ENCODE results near the gene RELL2.

RELL2 gene

GRCh38 chr5:141618804-141619554 is 17.8 kb upstream of the RELL2 start, which contains the start of gene DIAPH1:
Gene DIAPH1, minus strand, starts transcription at chr5:141619000. Its CDS starts 86 bp downstream, at chr5:141618914.
- DNase-seq (ENCODE audit: low read depth, low spot score), result peak; percentile 99

- no peak for DNase-seq (ENCODE audit: low read depth, low spot score)
Observed at GRCh38 chr5:141623186-141623585, 13.6 kb upstream of the RELL2 start.

- no peak for DNase-seq (ENCODE audit: low read depth, low spot score)
Observed at GRCh38 chr5:141623611-141624010, 13.2 kb upstream of the RELL2 start.

GRCh38 chr5:141628175-141628788 is 8.5 kb upstream of the RELL2 start:
- DNase-seq (ENCODE audit: low read depth, low spot score), result no peak

- no peak for DNase-seq (ENCODE audit: low read depth, low spot score)
Observed at GRCh38 chr5:141630570-141631140, 6.1 kb upstream of the RELL2 start.

GRCh38 chr5:141632650-141633049 is 4.1 kb upstream of the RELL2 start:
- DNase-seq (ENCODE audit: low read depth, low spot score), result no peak

- no peak for DNase-seq (ENCODE audit: low read depth, low spot score)
Observed at GRCh38 chr5:141633871-141634561, 2.8 kb upstream of the RELL2 start.

GRCh38 chr5:141634720-141635119 is 2.1 kb upstream of the RELL2 start:
- DNase-seq (ENCODE audit: low read depth, low spot score), result no peak

- DNase-seq (ENCODE audit: low read depth, low spot score), result no peak
Observed at GRCh38 chr5:141635646-141636045, 1.2 kb upstream of the RELL2 start.

- no peak for DNase-seq (ENCODE audit: low read depth, low spot score)
Observed at GRCh38 chr5:141636106-141636412, 738 bp upstream of the RELL2 start.

- no peak for DNase-seq (ENCODE audit: low read depth, low spot score)
Observed at GRCh38 chr5:141637123-141637766, 448 bp downstream of the RELL2 start.

- peak; percentile 68 for DNase-seq (ENCODE audit: low read depth, low spot score)
Observed at GRCh38 chr5:141637767-141638419, 1.1 kb downstream of the RELL2 start.

GRCh38 chr5:141638771-141639170 is 2.0 kb downstream of the RELL2 start:
- DNase-seq (ENCODE audit: low read depth, low spot score), result no peak

- DNase-seq (ENCODE audit: low read depth, low spot score), result no peak
Observed at GRCh38 chr5:141639357-141640050, 2.7 kb downstream of the RELL2 start.

GRCh38 chr5:141640051-141640415 is 3.2 kb downstream of the RELL2 start:
- no peak for DNase-seq (ENCODE audit: low read depth, low spot score)

GRCh38 chr5:141640698-141641097 is 3.9 kb downstream of the RELL2 start:
- DNase-seq (ENCODE audit: low read depth, low spot score), result no peak

GRCh38 chr5:141641634-141642267 is 5.0 kb downstream of the RELL2 start:
- DNase-seq (ENCODE audit: low read depth, low spot score), result peak; percentile 83

- DNase-seq (ENCODE audit: low read depth, low spot score), result no peak
Observed at GRCh38 chr5:141646026-141646425, 9.2 kb downstream of the RELL2 start.

GRCh38 chr5:141647242-141647641 is 10.4 kb downstream of the RELL2 start:
- DNase-seq (ENCODE audit: low read depth, low spot score), result no peak

GRCh38 chr5:141647851-141648250 is 11.1 kb downstream of the RELL2 start:
- no peak for DNase-seq (ENCODE audit: low read depth, low spot score)
